Neural progenitor cell (in vitro differentiated cells): ENCODE data around the gene TMEM145. TPM values are rescaled to one million over a fixed set of nuclear protein-coding genes. Genes with fewer than 3 reads are reported as not detected.
A peak's percentile ranks its signal among the peaks of the same experiment; 100 is the strongest.

Source experiments
- DNase-seq: peaks from one replicate; pipeline ENCODE4 v3.0.0-alpha.2; 2016; ENCODE audit warnings: low spot score
- H2AFZ ChIP-seq: fragments of 200-600 bp; sonication (generic); replicated peaks from 2 replicates; pipeline ENCODE4 v1.6.1; 2016; ENCODE audit warnings: antibody characterized with exemption
- H3F3A ChIP-seq: fragments of 200-600 bp; sonication (generic); 2 replicates; pipeline ENCODE4 v1.6.1; 2016; ENCODE audit warnings: antibody characterized with exemption, low read depth
- H3K27ac ChIP-seq: fragments of 200-600 bp; sonication (generic); 2 replicates; pipeline ENCODE4 v1.5.1; 2016; ENCODE audit warnings: mild to moderate bottlenecking
- H3K27me3 ChIP-seq: fragments of 200-600 bp; sonication (generic); 2 replicates; pipeline ENCODE4 v1.6.1; 2016; ENCODE audit warnings: mild to moderate bottlenecking, moderate library complexity
- H3K36me3 ChIP-seq: fragments of 200-600 bp; sonication (generic); 2 replicates; pipeline ENCODE4 v1.5.1; 2016
- H3K4me1 ChIP-seq: fragments of 200-600 bp; sonication (generic); 2 replicates; pipeline ENCODE4 v1.6.1; 2016; ENCODE audit warnings: mixed run types
- H3K4me2 ChIP-seq: fragments of 200-600 bp; sonication (generic); 2 replicates; pipeline ENCODE4 v1.6.1; 2016
- H3K4me3 ChIP-seq: fragments of 200-600 bp; sonication (generic); 2 replicates; pipeline ENCODE4 v1.5.1; 2016
- H3K79me2 ChIP-seq: fragments of 200-600 bp; sonication (generic); 2 replicates; pipeline ENCODE4 v1.6.1; 2016; ENCODE audit warnings: low read depth
- H3K9ac ChIP-seq: fragments of 200-600 bp; sonication (generic); 2 replicates; pipeline ENCODE4 v1.6.1; 2016
- H3K9me3 ChIP-seq: fragments of 200-600 bp; sonication (generic); 2 replicates; pipeline ENCODE4 v1.5.1; 2016; ENCODE audit warnings: low read depth
- H4K20me1 ChIP-seq: fragments of 200-600 bp; sonication (generic); 2 replicates; pipeline ENCODE4 v1.6.1; 2016; ENCODE audit warnings: low read depth
- H3K27ac Mint-ChIP-seq: 3 replicates; pipeline ENCODE4 v1.8.0; 2021; ENCODE audit warnings: mixed read lengths
- H3K27me3 Mint-ChIP-seq: 2 replicates; pipeline ENCODE4 v1.8.0; 2022; ENCODE audit warnings: low read depth, mild to moderate bottlenecking, inconsistent platforms, moderate library complexity, mixed read lengths; ENCODE audit not compliant: insufficient read depth
- H3K36me3 Mint-ChIP-seq: 3 replicates; pipeline ENCODE4 v1.8.0; 2021; ENCODE audit warnings: mixed read lengths
- H3K4me1 Mint-ChIP-seq: 3 replicates; pipeline ENCODE4 v1.8.0; 2021; ENCODE audit warnings: mixed read lengths
- H3K4me3 Mint-ChIP-seq: 3 replicates; pipeline ENCODE4 v1.8.0; 2021; ENCODE audit warnings: mild to moderate bottlenecking, moderate library complexity, mixed read lengths
- H3K9me3 Mint-ChIP-seq: 3 replicates; pipeline ENCODE4 v1.8.0; 2020; ENCODE audit warnings: mixed read lengths
- EZH2 ChIP-seq: fragments of 200-600 bp; sonication (generic); IDR thresholded peaks from 2 replicates; pipeline ENCODE4 v1.6.1; 2017; ENCODE audit warnings: antibody characterized with exemption, mild to moderate bottlenecking, moderate library complexity
- EZH2phosphoT487 ChIP-seq: fragments of 200-600 bp; sonication (generic); IDR thresholded peaks from 2 replicates; pipeline ENCODE4 v1.6.1; 2017; ENCODE audit warnings: antibody characterized with exemption
- total RNA-seq: library from RNA; depleted of rRNA; stranded (reverse); fragments of >200 nt; gene quantifications from 2 replicates; pipeline ENCODE4 v1.2.3, GENCODE V29; 2015; ENCODE audit warnings: low replicate concordance
- TF ChIP-seq, protein P1 (sequence below): fragments of 200-600 bp; sonication (generic); IDR thresholded peaks from 2 replicates; pipeline ENCODE4 v1.5.1; 2017; ENCODE audit warnings: antibody characterized with exemption, mild to moderate bottlenecking

TMEM145 gene
- total RNA-seq, 1 donor from 2014 or later = 6.6 TPM

DNA sequence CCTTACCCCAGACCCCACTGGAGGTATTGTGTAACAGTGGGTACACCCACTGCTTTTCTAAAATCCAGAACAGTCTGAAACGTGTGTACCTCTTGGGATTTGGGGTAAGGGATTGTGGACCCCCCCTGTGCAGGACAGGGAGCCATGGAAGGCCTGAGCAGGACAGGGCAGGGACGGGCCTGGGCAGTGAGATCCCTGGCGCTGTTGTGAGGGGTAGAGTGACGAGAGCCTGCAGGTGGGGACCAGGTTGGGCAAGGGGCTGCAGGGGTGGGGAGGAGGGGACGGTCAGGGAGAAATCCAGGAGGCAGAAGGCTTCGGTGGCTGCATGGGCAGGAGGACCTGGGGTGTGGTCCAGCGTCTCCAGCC, 48.4 kb downstream of the TMEM145 start:
- Histone ChIP-seq H3K4me3 (no peak overlapping the region), H3K36me3 (no peaks in the 10 kb centered on the region), H3K9me3 (no peaks in the 10 kb centered on the region), H3K4me2 (no peak overlapping the region), H3K27ac (no peak overlapping the region), H3K27me3 (no peaks in the 10 kb centered on the region), H3K79me2 (no peaks in the 10 kb centered on the region), H3K9ac (no peak overlapping the region), H4K20me1 (no peaks in the 10 kb centered on the region), H3K4me1 (peaks cover 4% of the 10 kb centered on the region), H2AFZ (no peak overlapping the region), H3F3A (no peaks in the 10 kb centered on the region)
- TF ChIP-seq EZH2 (no peak), EZH2phosphoT487 (no peak)
- TF ChIP-seq, protein P1, sequence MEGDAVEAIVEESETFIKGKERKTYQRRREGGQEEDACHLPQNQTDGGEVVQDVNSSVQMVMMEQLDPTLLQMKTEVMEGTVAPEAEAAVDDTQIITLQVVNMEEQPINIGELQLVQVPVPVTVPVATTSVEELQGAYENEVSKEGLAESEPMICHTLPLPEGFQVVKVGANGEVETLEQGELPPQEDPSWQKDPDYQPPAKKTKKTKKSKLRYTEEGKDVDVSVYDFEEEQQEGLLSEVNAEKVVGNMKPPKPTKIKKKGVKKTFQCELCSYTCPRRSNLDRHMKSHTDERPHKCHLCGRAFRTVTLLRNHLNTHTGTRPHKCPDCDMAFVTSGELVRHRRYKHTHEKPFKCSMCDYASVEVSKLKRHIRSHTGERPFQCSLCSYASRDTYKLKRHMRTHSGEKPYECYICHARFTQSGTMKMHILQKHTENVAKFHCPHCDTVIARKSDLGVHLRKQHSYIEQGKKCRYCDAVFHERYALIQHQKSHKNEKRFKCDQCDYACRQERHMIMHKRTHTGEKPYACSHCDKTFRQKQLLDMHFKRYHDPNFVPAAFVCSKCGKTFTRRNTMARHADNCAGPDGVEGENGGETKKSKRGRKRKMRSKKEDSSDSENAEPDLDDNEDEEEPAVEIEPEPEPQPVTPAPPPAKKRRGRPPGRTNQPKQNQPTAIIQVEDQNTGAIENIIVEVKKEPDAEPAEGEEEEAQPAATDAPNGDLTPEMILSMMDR = no peak
- Mint-ChIP-seq H3K27me3 (peaks cover 7% of the 10 kb centered on the region), H3K4me3 (no peak overlapping the region), H3K27ac (no peak overlapping the region), H3K4me1 (peaks cover 10% of the 10 kb centered on the region), H3K36me3 (peaks cover 28% of the 10 kb centered on the region), H3K9me3 (peaks cover 4% of the 10 kb centered on the region)
- DNase-seq = no peak

DNA sequence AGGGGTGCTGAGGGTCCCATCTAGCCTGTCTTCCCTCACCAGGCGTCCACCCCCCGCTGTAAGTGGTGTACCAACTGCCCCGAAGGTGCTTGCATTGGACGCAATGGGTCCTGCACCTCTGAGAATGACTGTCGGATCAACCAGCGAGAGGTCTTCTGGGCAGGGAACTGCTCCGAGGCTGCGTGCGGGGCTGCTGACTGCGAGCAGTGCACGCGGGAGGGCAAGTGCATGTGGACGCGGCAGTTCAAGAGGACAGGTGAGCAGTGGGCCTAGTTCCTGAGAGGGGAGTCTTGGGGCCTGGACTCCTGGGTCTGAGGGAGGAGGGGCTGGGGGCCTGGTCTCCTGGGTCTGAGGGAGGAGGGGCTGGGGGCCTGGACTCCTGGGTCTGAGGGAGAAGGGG, 49.2 kb downstream of the TMEM145 start:
- H3K9me3 Mint-ChIP-seq = peaks cover 4% of the 10 kb centered on the region

DNA sequence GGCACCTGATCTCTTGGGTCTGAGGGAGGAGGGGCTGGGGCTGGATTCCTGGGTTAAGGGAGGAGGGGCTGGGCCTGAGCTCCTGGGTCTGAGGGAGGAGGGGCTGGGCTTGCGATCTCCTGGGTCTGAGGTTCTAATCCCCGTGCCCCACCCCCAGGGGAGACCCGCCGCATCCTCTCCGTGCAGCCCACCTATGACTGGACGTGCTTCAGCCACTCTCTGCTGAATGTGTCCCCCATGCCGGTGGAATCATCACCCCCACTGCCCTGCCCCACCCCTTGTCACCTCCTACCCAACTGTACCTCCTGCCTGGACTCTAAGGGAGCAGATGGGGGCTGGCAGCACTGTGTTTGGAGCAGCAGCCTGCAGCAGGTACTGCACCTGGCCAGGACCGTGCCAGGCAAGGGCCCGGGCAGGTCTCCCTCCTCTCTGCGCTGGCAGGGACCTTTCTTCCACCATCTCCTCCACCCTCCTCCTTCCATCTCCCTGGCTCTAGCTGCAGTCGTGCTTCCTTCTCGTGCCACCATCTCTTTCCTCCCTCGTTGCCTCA, 49.9 kb downstream of the TMEM145 start:
- DNase-seq = peak; percentile 14
- Histone ChIP-seq H3K79me2 (no peaks in the 10 kb centered on the region), H3K9ac (no peak overlapping the region), H3K9me3 (no peaks in the 10 kb centered on the region), H3K4me3 (no peak overlapping the region), H3K36me3 (no peaks in the 10 kb centered on the region), H4K20me1 (no peaks in the 10 kb centered on the region), H2AFZ (no peak overlapping the region), H3K27me3 (no peaks in the 10 kb centered on the region), H3K4me2 (no peak overlapping the region), H3F3A (no peaks in the 10 kb centered on the region), H3K27ac (no peak overlapping the region), H3K4me1 (peaks cover 4% of the 10 kb centered on the region)
- H3K4me1 Mint-ChIP-seq = peaks cover 14% of the 10 kb centered on the region
- TF ChIP-seq, protein P1 = no peak
- TF ChIP-seq EZH2 (no peak), EZH2phosphoT487 (no peak)
- H3K36me3 Mint-ChIP-seq = peaks cover 32% of the 10 kb centered on the region
- H3K27me3 Mint-ChIP-seq = peaks cover 12% of the 10 kb centered on the region
- no peak overlapping the region for H3K4me3 Mint-ChIP-seq
- no peak overlapping the region for H3K27ac Mint-ChIP-seq
- peaks cover 4% of the 10 kb centered on the region for H3K9me3 Mint-ChIP-seq

More for the DNA sequence above, 49.2 kb downstream of the TMEM145 start:
- Mint-ChIP-seq H3K4me3 (no peak overlapping the region), H3K27ac (peak overlapping the region; percentile 63), H3K36me3 (peaks cover 31% of the 10 kb centered on the region), H3K4me1 (peaks cover 14% of the 10 kb centered on the region), H3K27me3 (peaks cover 10% of the 10 kb centered on the region)
- no peak for DNase-seq
- no peaks in the 10 kb centered on the region for H4K20me1 ChIP-seq
- no peaks in the 10 kb centered on the region for H3K9me3 ChIP-seq
- no peak overlapping the region for H3K4me2 ChIP-seq
- no peaks in the 10 kb centered on the region for H3K27me3 ChIP-seq
- no peaks in the 10 kb centered on the region for H3K79me2 ChIP-seq
- H3K4me1 ChIP-seq = peaks cover 4% of the 10 kb centered on the region
- H2AFZ ChIP-seq = no peak overlapping the region
- H3K9ac ChIP-seq = no peak overlapping the region
- no peaks in the 10 kb centered on the region for H3K36me3 ChIP-seq
- no peak for TF ChIP-seq EZH2phosphoT487
- H3K27ac ChIP-seq = no peak overlapping the region
- no peaks in the 10 kb centered on the region for H3F3A ChIP-seq
- no peak overlapping the region for H3K4me3 ChIP-seq

DNA sequence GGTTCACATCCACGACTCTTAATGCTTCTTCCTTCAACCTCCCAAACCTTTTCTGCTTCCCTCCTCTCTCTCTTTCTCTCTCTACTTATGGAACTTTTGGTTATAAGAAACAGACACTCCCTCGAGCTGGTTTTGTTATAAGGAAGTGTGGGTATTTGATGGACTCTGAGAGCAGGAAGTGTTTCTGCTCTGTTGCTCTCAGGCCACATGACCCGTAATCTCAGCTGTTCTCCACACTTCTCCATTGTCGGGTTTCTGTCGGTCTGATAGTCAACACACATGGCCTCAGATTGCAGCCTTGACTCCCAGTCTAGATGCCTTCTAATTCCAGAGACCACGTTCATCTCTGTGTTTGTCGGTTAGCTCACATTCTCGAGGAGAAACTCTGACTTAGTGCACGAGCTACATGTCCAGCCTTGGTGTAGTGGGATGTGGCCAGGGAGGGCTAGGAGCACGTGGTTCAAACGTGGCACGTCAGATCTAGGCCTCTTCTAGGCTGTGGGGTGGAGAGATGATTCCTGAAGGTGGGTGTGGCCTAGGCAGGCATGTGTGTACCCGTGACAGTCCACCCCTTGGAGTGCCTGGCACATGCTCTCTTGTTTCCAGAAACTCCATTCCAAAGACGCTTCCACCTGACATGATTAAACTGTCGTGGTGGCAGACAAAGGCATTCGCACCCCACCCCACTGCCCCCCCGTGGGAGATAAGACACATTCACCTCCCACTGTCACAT, 50.7 kb downstream of the TMEM145 start:
- H3K36me3 Mint-ChIP-seq = peaks cover 32% of the 10 kb centered on the region
- H2AFZ ChIP-seq = no peak overlapping the region
- H3F3A ChIP-seq = no peaks in the 10 kb centered on the region
- H3K27ac ChIP-seq = no peak overlapping the region
- no peaks in the 10 kb centered on the region for H3K9me3 ChIP-seq
- peak overlapping the region; percentile 33 for H3K27ac Mint-ChIP-seq
- DNase-seq = no peak
- H4K20me1 ChIP-seq = no peaks in the 10 kb centered on the region
- H3K4me1 ChIP-seq = peaks cover 4% of the 10 kb centered on the region
- peaks cover 14% of the 10 kb centered on the region for H3K4me1 Mint-ChIP-seq
- H3K79me2 ChIP-seq = no peaks in the 10 kb centered on the region
- H3K36me3 ChIP-seq = no peaks in the 10 kb centered on the region
- peaks cover 4% of the 10 kb centered on the region for H3K9me3 Mint-ChIP-seq
- H3K4me3 ChIP-seq = no peak overlapping the region
- TF ChIP-seq EZH2phosphoT487 (no peak), EZH2 (no peak)
- TF ChIP-seq, protein P1 = no peak
- H3K4me3 Mint-ChIP-seq = peak overlapping the region; percentile 46
- no peak overlapping the region for H3K9ac ChIP-seq
- H3K4me2 ChIP-seq = no peak overlapping the region
- no peaks in the 10 kb centered on the region for H3K27me3 ChIP-seq
- peaks cover 12% of the 10 kb centered on the region for H3K27me3 Mint-ChIP-seq
